ENCODE data around the gene ZNF254.

The ZNF254 gene

DNA sequence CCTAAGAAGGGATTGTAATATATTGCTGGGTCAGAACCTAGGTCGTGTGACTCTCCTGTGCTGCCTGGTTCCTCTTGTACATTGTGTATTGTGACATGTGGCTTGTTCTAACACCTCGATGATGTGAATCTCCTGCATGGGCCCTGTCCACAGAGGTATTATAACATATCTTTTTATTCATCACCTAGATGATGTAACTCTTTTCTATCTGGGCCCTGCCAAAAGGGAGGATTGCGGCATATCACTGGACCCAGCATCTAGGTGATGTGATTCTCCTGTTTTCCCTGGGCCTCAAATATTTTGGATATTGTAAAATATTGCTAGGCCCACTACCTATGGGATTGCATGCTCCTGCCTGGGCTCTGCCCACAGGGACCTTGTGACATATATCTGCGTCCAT is 33.4 kb upstream of the ZNF254 start:
- TF ChIP-seq, protein P1, sequence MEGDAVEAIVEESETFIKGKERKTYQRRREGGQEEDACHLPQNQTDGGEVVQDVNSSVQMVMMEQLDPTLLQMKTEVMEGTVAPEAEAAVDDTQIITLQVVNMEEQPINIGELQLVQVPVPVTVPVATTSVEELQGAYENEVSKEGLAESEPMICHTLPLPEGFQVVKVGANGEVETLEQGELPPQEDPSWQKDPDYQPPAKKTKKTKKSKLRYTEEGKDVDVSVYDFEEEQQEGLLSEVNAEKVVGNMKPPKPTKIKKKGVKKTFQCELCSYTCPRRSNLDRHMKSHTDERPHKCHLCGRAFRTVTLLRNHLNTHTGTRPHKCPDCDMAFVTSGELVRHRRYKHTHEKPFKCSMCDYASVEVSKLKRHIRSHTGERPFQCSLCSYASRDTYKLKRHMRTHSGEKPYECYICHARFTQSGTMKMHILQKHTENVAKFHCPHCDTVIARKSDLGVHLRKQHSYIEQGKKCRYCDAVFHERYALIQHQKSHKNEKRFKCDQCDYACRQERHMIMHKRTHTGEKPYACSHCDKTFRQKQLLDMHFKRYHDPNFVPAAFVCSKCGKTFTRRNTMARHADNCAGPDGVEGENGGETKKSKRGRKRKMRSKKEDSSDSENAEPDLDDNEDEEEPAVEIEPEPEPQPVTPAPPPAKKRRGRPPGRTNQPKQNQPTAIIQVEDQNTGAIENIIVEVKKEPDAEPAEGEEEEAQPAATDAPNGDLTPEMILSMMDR (IDR thresholded peaks at IDR 0.05; ENCODE audit: extremely low read depth, missing control alignments) = no peak

DNA sequence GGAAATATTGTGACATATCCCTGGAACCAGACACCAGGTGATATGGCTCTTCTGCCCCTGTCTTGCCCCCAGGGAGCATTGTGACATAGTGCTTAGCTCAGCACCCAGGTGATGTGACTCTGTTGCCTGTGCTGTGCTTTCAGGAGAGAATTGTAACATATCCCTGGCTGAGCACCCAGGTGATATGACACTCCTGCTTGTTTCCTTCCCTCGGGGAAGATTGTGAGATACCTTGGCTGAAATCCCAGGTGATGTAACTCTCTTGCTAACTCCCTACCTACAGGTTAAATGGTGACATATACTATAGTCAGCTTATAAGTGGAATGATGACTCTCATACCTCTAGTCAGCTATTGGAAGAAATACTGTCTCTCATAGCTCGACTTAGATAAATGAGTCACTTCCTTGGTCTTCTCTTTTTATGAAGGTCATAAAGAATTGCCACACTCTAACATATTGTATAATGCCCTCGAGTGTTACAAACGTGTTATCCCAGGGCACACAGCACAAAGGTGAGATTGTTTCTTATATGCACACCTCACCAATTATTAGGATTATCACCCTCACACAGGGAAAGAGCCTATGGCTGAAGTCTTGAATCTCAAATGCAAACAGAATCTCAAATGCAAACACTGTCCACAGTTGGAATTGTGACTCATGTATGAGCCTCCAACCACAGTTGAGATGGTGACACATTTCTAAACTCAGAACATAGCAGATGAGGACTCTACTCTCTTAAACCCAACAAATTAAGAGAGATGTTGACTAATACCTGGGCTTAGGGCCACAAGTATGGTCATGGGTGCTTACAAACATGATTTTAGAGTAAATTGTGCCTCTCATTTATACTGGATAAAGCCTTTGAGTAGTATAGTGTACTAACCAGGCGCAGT is 32.7 kb upstream of the ZNF254 start:
- DNase-seq (ENCODE audit: low spot score) = no peak

More for the DNA sequence above, 33.4 kb upstream of the ZNF254 start:
- DNase-seq (ENCODE audit: low spot score) = no peak

DNA sequence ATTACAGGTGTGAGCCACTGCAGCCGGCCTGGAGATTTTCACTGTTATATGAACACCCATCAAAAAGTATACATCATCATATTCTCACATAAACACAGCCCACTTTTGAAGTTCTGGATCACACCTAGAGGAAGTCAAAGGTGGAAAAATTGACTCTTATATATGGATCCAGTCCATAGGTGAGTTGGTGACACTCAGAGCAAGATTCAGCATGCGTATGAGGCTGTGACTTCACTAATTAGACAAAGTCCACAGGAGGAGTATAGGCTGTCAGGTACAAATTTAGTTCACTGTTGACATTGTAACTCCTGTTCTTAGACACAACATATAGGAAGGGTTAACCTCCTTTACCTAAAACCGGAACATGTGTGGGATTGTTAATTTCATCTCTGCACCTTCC is 31.4 kb upstream of the ZNF254 start:
- DNase-seq (ENCODE audit: low spot score) = no peak
- TF ChIP-seq, protein P1 (IDR thresholded peaks at IDR 0.05; ENCODE audit: extremely low read depth, missing control alignments) = no peak

More for the DNA sequence above, 32.7 kb upstream of the ZNF254 start:
- TF ChIP-seq, protein P1 (IDR thresholded peaks at IDR 0.05; ENCODE audit: extremely low read depth, missing control alignments) = no peak

DNA sequence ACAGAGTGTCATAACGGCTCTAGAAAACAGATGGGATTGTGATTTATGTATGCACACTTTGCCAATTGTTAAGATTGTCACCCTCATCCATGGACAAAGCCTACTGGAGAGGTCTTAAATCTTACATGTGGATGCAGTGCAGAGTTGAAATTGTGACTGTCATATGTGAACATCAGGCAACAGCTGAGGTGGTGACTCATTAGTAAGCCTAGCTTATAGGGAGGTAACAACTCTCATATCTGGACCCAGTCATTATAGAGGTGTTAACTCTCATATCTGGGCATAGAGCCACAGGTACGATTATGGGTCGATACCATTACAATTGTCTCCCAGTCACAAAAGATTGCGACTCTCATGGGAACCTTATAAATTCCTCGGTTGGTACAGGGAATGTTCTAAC is 29.8 kb upstream of the ZNF254 start:
- TF ChIP-seq, protein P1 (IDR thresholded peaks at IDR 0.05; ENCODE audit: extremely low read depth, missing control alignments) = no peak
- DNase-seq (ENCODE audit: low spot score) = no peak

DNA sequence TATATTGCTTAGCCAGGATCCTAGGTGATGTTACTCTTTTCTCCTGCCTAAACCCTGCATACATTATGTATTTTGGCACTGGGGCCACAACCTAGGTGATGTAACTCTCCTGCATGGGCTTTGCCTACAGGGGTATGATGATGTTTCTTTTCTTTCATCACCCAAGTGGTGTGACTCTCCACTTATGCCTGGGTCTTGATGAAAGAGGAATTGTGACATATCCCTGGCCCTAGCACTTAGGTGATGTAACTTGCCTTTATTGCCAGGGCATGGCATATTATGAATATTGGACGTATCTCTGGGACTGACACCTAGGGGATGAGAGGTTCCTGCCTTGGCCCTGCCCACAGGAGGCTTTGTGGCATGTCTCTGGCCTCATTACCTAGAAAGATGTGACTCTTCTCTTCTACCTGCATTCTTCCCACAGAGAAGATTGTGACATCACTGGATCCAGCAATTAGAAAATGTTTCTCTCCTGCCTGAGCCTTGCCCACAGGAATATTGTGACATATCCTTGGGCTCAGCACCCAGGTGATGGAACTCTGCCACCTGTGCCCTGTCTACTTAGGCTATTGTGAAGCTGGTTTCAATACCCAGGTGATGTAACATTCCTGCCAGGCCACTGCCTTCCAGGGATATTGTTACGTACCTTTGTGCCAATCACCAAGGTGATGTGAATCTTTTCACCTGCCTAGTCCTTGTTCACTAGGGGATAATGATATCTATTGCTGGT is 27.3 kb upstream of the ZNF254 start:
- no peak for DNase-seq (ENCODE audit: low spot score)
- TF ChIP-seq, protein P1 (IDR thresholded peaks at IDR 0.05; ENCODE audit: extremely low read depth, missing control alignments) = no peak

DNA sequence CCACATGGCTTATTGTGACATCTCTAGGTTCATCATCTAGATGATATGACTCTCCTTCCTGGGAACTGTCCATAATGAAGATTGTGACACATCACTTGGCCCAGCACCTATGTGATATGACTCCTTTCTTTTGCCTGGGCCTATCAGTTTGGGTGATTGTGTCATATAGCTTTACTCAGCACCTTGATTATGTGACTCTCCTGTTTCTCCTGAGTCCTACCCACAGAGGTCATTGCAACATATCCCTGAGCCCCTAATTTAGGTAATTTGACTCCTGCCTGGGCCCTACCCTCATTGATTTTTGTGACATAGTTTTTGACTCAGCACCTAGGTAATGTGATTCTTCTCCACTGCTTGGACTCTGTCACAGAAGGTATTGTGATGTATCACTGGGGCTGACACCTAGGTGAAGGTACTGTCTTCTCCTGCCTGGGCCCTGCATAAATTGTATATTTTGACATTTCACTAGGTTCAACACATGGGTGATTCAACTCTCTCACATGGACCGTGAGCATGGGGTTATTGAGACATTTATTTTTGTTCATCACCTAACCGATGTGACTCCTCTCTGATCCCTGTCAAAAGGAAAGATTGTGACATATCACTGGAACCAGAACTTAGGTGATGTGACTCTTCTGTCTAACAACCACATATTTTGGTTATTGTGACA is 26.2 kb upstream of the ZNF254 start:
- TF ChIP-seq, protein P1 (IDR thresholded peaks at IDR 0.05; ENCODE audit: extremely low read depth, missing control alignments) = no peak
- DNase-seq (ENCODE audit: low spot score) = no peak
